H9 (cell line): ENCODE measurements around the gene OPTC. TPM values are rescaled to one million over a fixed set of nuclear protein-coding genes. Genes with fewer than 3 reads are reported as not detected.

Experiments used
- DNase-seq: peaks from one replicate; pipeline ENCODE4 v3.0.0-alpha.2; 2017
- H2AFZ ChIP-seq: one replicate; pipeline ENCODE4 v1.6.1; 2013; ENCODE audit warnings: mild to moderate bottlenecking, low read length, control low read depth, moderate library complexity
- H2AK5ac ChIP-seq: 2 replicates; pipeline ENCODE4 v1.6.1; 2013; ENCODE audit warnings: low read length, control low read depth, mixed read lengths; ENCODE audit not compliant: insufficient read length
- H2BK120ac ChIP-seq: one replicate; pipeline ENCODE4 v1.6.1; 2013; ENCODE audit warnings: low read depth, mild to moderate bottlenecking, low read length, control low read depth, inconsistent platforms; ENCODE audit not compliant: poor library complexity, severe bottlenecking
- H2BK12ac ChIP-seq: 2 replicates; pipeline ENCODE4 v1.6.1; 2013; ENCODE audit warnings: low read length, control low read depth, mixed read lengths, low read depth; ENCODE audit not compliant: insufficient read length
- H2BK15ac ChIP-seq: 2 replicates; pipeline ENCODE4 v1.6.1; 2013; ENCODE audit warnings: low read depth, low read length, control low read depth
- H2BK20ac ChIP-seq: one replicate; pipeline ENCODE4 v1.6.1; 2013; ENCODE audit warnings: low read depth, mild to moderate bottlenecking, low read length, control low read depth, inconsistent platforms; ENCODE audit not compliant: poor library complexity, severe bottlenecking
- H2BK5ac ChIP-seq: 2 replicates; pipeline ENCODE4 v1.6.1; 2013; ENCODE audit warnings: low read length, control low read depth, mixed read lengths; ENCODE audit not compliant: insufficient read length
- H3K14ac ChIP-seq: 2 replicates; pipeline ENCODE4 v1.6.1; 2013; ENCODE audit warnings: low read length, control low read depth; ENCODE audit not compliant: insufficient read depth
- H3K18ac ChIP-seq: 2 replicates; pipeline ENCODE4 v1.6.1; 2013; ENCODE audit warnings: low read depth, mild to moderate bottlenecking, mixed read lengths, low read length, control low read depth; ENCODE audit not compliant: insufficient read length
- H3K23ac ChIP-seq: 2 replicates; pipeline ENCODE4 v1.6.1; 2013; ENCODE audit warnings: low read length, control low read depth, mixed read lengths, low read depth; ENCODE audit not compliant: insufficient read length
- H3K23me2 ChIP-seq: 2 replicates; pipeline ENCODE4 v1.6.1; 2013; ENCODE audit warnings: low read depth, mild to moderate bottlenecking, mixed read lengths, low read length, control low read depth; ENCODE audit not compliant: insufficient read length, poor library complexity, severe bottlenecking
- H3K27ac ChIP-seq: 2 replicates; pipeline ENCODE4 v1.5.1; 2013; ENCODE audit warnings: low read length, control low read depth, mixed read lengths, low read depth; ENCODE audit not compliant: insufficient read length
- H3K27me3 ChIP-seq: 2 replicates; pipeline ENCODE4 v1.6.1; 2013; ENCODE audit warnings: low read length, control low read depth, inconsistent platforms; ENCODE audit not compliant: insufficient read depth
- H3K4ac ChIP-seq: 2 replicates; pipeline ENCODE4 v1.6.1; 2013; ENCODE audit warnings: low read depth, mild to moderate bottlenecking, control low read depth, inconsistent platforms, low read length, moderate library complexity
- H3K4me1 ChIP-seq: 2 replicates; pipeline ENCODE4 v1.6.1; 2013; ENCODE audit warnings: low read length, control low read depth, inconsistent platforms; ENCODE audit not compliant: insufficient read depth
- H3K4me2 ChIP-seq: 2 replicates; pipeline ENCODE4 v1.6.1; 2013; ENCODE audit warnings: low read length, control low read depth, mixed read lengths; ENCODE audit not compliant: insufficient read length, insufficient read depth
- H3K56ac ChIP-seq: 2 replicates; pipeline ENCODE4 v1.6.1; 2013; ENCODE audit warnings: low read depth, mild to moderate bottlenecking, mixed read lengths, low read length, control low read depth; ENCODE audit not compliant: insufficient read length
- H3K79me1 ChIP-seq: 2 replicates; pipeline ENCODE4 v1.6.1; 2013; ENCODE audit warnings: low read depth, mild to moderate bottlenecking, moderate library complexity, low read length, control low read depth, inconsistent platforms; ENCODE audit not compliant: insufficient read depth, poor library complexity, severe bottlenecking
- H3K79me2 ChIP-seq: 2 replicates; pipeline ENCODE4 v1.6.1; 2013; ENCODE audit warnings: low read length, control low read depth, inconsistent platforms; ENCODE audit not compliant: insufficient read depth
- H3K9ac ChIP-seq: 2 replicates; pipeline ENCODE4 v1.6.1; 2013; ENCODE audit warnings: low read length, control low read depth, mixed read lengths; ENCODE audit not compliant: insufficient read length; ENCODE audit errors: extremely low read depth
- H3K9me3 ChIP-seq: one replicate; pipeline ENCODE4 v1.6.1; 2013; ENCODE audit warnings: low read depth, low read length, inconsistent platforms; ENCODE audit not compliant: control insufficient read depth
- H3T11ph ChIP-seq: one replicate; pipeline ENCODE4 v1.6.1; 2013; ENCODE audit warnings: mild to moderate bottlenecking, low read length, control low read depth, inconsistent platforms
- H4K20me1 ChIP-seq: one replicate; pipeline ENCODE4 v1.6.1; 2013; ENCODE audit not compliant: control insufficient read depth, insufficient read length, insufficient read depth
- H4K5ac ChIP-seq: 2 replicates; pipeline ENCODE4 v1.6.1; 2013; ENCODE audit warnings: low read depth, mild to moderate bottlenecking, mixed read lengths, low read length, control low read depth; ENCODE audit not compliant: insufficient read length
- H4K8ac ChIP-seq: replicated peaks from 2 replicates; pipeline ENCODE4 v1.6.1; 2013; ENCODE audit warnings: low read length, control low read depth, mixed read lengths, low read depth; ENCODE audit not compliant: insufficient read length
- H4K91ac ChIP-seq: 2 replicates; pipeline ENCODE4 v1.6.1; 2013; ENCODE audit warnings: low read depth, mild to moderate bottlenecking, moderate library complexity, mixed read lengths, low read length, control low read depth; ENCODE audit not compliant: insufficient read length
- H3K27ac Mint-ChIP-seq, 3 experiments: 2 replicates in 2 of 3; 3 replicates in 1 of 3; pipeline ENCODE4 v1.8.0; 2020 to 2021; ENCODE audit warnings: mixed read lengths in 3 of 3, mild to moderate bottlenecking in 1 of 3, moderate library complexity in 1 of 3
- H3K27me3 Mint-ChIP-seq: 2 replicates; pipeline ENCODE4 v1.8.0; 2021; ENCODE audit warnings: low read depth, mild to moderate bottlenecking, moderate library complexity, mixed read lengths
- H3K36me3 Mint-ChIP-seq, 3 experiments: 2 replicates in 2 of 3; 3 replicates in 1 of 3; pipeline ENCODE4 v1.8.0; 2020 to 2021; ENCODE audit warnings: low read depth in 3 of 3, mixed read lengths in 3 of 3; ENCODE audit not compliant: insufficient read depth in 1 of 3
- H3K4me1 Mint-ChIP-seq, 2 experiments: 2 replicates each; pipeline ENCODE4 v1.8.0; 2020; ENCODE audit warnings: mixed read lengths in 2 of 2
- H3K4me3 Mint-ChIP-seq, 2 experiments: 2 replicates in 1 of 2; 3 replicates in 1 of 2; pipeline ENCODE4 v1.8.0; 2020 to 2021; ENCODE audit warnings: mild to moderate bottlenecking in 2 of 2, mixed read lengths in 2 of 2, moderate library complexity in 1 of 2
- H3K9me3 Mint-ChIP-seq, 2 experiments: 2 replicates in 1 of 2; 3 replicates in 1 of 2; pipeline ENCODE4 v1.8.0; 2020; ENCODE audit warnings: mild to moderate bottlenecking in 2 of 2, mixed read lengths in 2 of 2, moderate library complexity in 1 of 2
- WGBS: extraction: QIAGEN DNeasy Blood & Tissue Kit; methylation state at CpG from one replicate; pipeline ENCODE4 v1.1.7; 2013; ENCODE audit warnings: missing lambda C conversion rate, low lambda C conversion rate, mixed read lengths; ENCODE audit not compliant: insufficient read length; ENCODE audit errors: extremely low coverage; 5-methylcytosine and 5-hydroxymethylcytosine counted together
- total RNA-seq: library from RNA; stranded (reverse); gene quantifications from 2 replicates; pipeline ENCODE4 v1.2.1, GENCODE V29; 2021
- TF ChIP-seq, protein P1 (sequence below): fragments of 200-600 bp; sonication (generic); conservative IDR thresholded peaks from 3 replicates; pipeline ENCODE4 v1.8.0; 2021; ENCODE audit warnings: antibody characterized with exemption, mild to moderate bottlenecking

OPTC gene
- total RNA-seq, 1 experiment from 2014 or later = 1.1 TPM

GRCh38 chr1:203450479-203451149, 43.3 kb upstream of the OPTC start:
- H3K4me1 ChIP-seq = no peaks in the 10 kb centered on the region
- H4K5ac ChIP-seq = no peak overlapping the region
- H3T11ph ChIP-seq = no peak overlapping the region
- H3K27ac ChIP-seq = no peak overlapping the region
- no peaks in the 10 kb centered on the region for H3K23me2 ChIP-seq
- no peak overlapping the region for H3K4me2 ChIP-seq
- H3K79me2 ChIP-seq = no peaks in the 10 kb centered on the region
- H3K18ac ChIP-seq = no peak overlapping the region
- H3K4ac ChIP-seq = no peak overlapping the region
- no peak overlapping the region for H3K23ac ChIP-seq
- H4K8ac ChIP-seq = no peak overlapping the region
- no peaks in the 10 kb centered on the region for H3K79me1 ChIP-seq
- H2AFZ ChIP-seq = no peak overlapping the region
- Mint-ChIP-seq H3K9me3 (peaks cover under 1 to 3% of the 10 kb centered on the region in 2 experiments; a peak in 2 of 5 replicates), H3K27ac (no peak overlapping the region; a peak in 1 of 7 replicates), H3K4me3 (no peak overlapping the region), H3K27me3 (peaks cover 3% of the 10 kb centered on the region), H3K36me3 (peaks cover 0 to 2% (median 0%) of the 10 kb centered on the region in 3 experiments; a peak in 1 of 7 replicates), H3K4me1 (peaks cover 19 to 20% of the 10 kb centered on the region in 2 experiments)
- H2BK20ac ChIP-seq = no peak overlapping the region
- H2BK12ac ChIP-seq = no peak overlapping the region
- no peak overlapping the region for H2BK5ac ChIP-seq
- no peaks in the 10 kb centered on the region for H4K20me1 ChIP-seq
- H2AK5ac ChIP-seq = no peak overlapping the region
- H3K14ac ChIP-seq = no peak overlapping the region
- no peaks in the 10 kb centered on the region for H3K27me3 ChIP-seq
- H3K56ac ChIP-seq = no peak overlapping the region
- DNase-seq = peak; percentile 67
- TF ChIP-seq, protein P1, sequence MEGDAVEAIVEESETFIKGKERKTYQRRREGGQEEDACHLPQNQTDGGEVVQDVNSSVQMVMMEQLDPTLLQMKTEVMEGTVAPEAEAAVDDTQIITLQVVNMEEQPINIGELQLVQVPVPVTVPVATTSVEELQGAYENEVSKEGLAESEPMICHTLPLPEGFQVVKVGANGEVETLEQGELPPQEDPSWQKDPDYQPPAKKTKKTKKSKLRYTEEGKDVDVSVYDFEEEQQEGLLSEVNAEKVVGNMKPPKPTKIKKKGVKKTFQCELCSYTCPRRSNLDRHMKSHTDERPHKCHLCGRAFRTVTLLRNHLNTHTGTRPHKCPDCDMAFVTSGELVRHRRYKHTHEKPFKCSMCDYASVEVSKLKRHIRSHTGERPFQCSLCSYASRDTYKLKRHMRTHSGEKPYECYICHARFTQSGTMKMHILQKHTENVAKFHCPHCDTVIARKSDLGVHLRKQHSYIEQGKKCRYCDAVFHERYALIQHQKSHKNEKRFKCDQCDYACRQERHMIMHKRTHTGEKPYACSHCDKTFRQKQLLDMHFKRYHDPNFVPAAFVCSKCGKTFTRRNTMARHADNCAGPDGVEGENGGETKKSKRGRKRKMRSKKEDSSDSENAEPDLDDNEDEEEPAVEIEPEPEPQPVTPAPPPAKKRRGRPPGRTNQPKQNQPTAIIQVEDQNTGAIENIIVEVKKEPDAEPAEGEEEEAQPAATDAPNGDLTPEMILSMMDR = peak; percentile 53; the same call in 2 of the 3 replicates
- no peak overlapping the region for H4K91ac ChIP-seq
- no CpG with 5 or more reads among the region's 17 CpGs for WGBS
- no peak overlapping the region for H3K9ac ChIP-seq
- H3K9me3 ChIP-seq = no peaks in the 10 kb centered on the region
- no peak overlapping the region for H2BK120ac ChIP-seq
- no peak overlapping the region for H2BK15ac ChIP-seq
